TTC549 (cell line): ENCODE results near the gene CFAP65.

Experiments used
- FAIRE-seq: peaks from 2 replicates; lab custom pipeline; 2012; peaks lifted over from hg19 to GRCh38; lab: Jason Lieb, UNC

Gene CFAP65

GRCh38 chr2:219031005-219031738, 10.1 kb downstream of the CFAP65 start:
- FAIRE-seq, result no peak

GRCh38 chr2:219030177-219030940, 11.0 kb downstream of the CFAP65 start:
- FAIRE-seq, result no peak

- FAIRE-seq, result no peak
Observed at GRCh38 chr2:219029829-219030165, 11.5 kb downstream of the CFAP65 start.

- FAIRE-seq, result no peak
Observed at GRCh38 chr2:219028996-219029828, 12.1 kb downstream of the CFAP65 start.

GRCh38 chr2:219028141-219028540, 13.2 kb downstream of the CFAP65 start:
- no peak for FAIRE-seq

GRCh38 chr2:219027511-219028055, 13.7 kb downstream of the CFAP65 start:
- no peak for FAIRE-seq

- no peak for FAIRE-seq
Observed at GRCh38 chr2:219026946-219027345, 14.4 kb downstream of the CFAP65 start.

- no peak for FAIRE-seq
Observed at GRCh38 chr2:219025637-219026585, 15.4 kb downstream of the CFAP65 start.

- FAIRE-seq, result no peak
Observed at GRCh38 chr2:219024059-219024458, 17.3 kb downstream of the CFAP65 start.

GRCh38 chr2:219023045-219023605, 18.2 kb downstream of the CFAP65 start:
- FAIRE-seq, result no peak

GRCh38 chr2:219022616-219023015, 18.7 kb downstream of the CFAP65 start:
- no peak for FAIRE-seq

GRCh38 chr2:219022041-219022440, 19.3 kb downstream of the CFAP65 start:
- FAIRE-seq, result no peak

- FAIRE-seq, result no peak
Observed at GRCh38 chr2:219021591-219021990, 19.7 kb downstream of the CFAP65 start.

GRCh38 chr2:219020604-219021365, 20.5 kb downstream of the CFAP65 start:
- no peak for FAIRE-seq

- FAIRE-seq, result no peak
Observed at GRCh38 chr2:219019436-219019835, 21.9 kb downstream of the CFAP65 start.

GRCh38 chr2:219018726-219019125, 22.6 kb downstream of the CFAP65 start:
- no peak for FAIRE-seq

- FAIRE-seq, result no peak
Observed at GRCh38 chr2:219018286-219018685, 23.0 kb downstream of the CFAP65 start.

GRCh38 chr2:219017201-219017931, 23.9 kb downstream of the CFAP65 start:
- no peak for FAIRE-seq

GRCh38 chr2:219016721-219017120, 24.6 kb downstream of the CFAP65 start:
- FAIRE-seq, result no peak

GRCh38 chr2:219010873-219011272, 30.4 kb downstream of the CFAP65 start:
- FAIRE-seq, result no peak
